Ovary (tissue), 1 donor: ENCODE data around the gene GPC3.

ENCODE experiments used
- EP300 ChIP-seq: sonication (generic); formaldehyde crosslinking; IDR thresholded peaks from one replicate; pipeline ENCODE4 v1.6.1; 2017; ENCODE audit warnings: antibody characterized with exemption
- POLR2A ChIP-seq: fragments of 450-650 bp; IDR thresholded peaks from one replicate; pipeline ENCODE4 v1.6.1; 2017; ENCODE audit warnings: antibody characterized with exemption, mild to moderate bottlenecking, moderate library complexity

DNA sequence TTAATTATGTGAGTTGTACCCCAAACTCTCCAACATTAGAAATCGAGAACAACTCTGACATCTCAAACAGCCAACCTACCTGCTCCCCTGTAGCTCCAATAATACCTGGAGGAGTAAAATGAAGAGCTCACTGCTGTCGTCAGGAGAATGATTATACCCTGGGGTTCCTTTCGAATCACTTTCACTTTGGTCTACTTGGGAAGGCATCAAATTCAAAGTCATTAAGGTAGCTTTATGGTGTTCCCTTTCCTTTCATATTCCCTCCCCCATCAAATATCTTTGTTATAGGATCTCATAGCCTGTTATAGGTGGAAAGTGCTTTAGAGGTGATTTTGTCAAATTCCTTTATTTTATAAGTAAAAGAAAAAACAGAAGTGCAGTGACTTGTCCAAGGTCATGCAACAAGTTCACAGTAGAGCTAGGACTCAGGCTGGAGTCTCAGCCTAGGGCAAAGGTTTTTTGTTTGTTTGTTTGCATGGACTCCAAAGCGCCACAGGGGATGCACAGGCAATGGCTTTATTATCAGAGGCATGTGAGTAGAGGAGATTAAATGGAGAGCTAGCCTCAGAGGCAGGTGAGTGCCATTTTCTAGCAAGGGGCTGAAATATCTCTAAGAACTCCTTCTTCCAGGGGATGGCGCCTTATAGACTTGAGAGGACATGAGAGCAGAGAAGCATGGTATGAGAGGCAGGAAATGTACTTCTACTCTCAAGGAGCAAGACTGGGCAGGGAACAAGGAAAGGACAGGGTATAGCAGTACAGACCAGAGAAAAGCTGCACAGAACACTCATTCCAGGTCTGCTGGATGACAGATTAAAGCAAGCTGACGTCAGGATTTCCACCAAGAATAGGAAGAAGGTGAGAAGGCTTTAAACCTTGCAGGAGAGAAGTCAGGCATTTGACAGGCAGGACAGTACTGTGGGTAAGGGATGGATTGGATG lies 308.0 kb downstream of the GPC3 start:
- TF ChIP-seq EP300 (no peak), POLR2A (no peak)
